Measurements from ENCODE around the gene GALNT10.

The GALNT10 gene

GRCh38 chr5:154291917-154292316 lies 101.4 kb downstream of the GALNT10 start:
- no peak for TF ChIP-seq CTCF (IDR thresholded peaks at IDR 0.05; ENCODE audit: extremely low read depth, insufficient read depth, missing control alignments)
- no peak for DNase-seq (ENCODE audit: low spot score)
- in situ Hi-C loops (cut with MboI; ENCODE audit: low pct_unique_long_range_greater_than_20kb, low sequenced_read_pairs, unreplicated experiment): no loop called here

GRCh38 chr5:154293219-154293618 lies 102.7 kb downstream of the GALNT10 start:
- DNase-seq (ENCODE audit: low spot score): no peak
- TF ChIP-seq CTCF (IDR thresholded peaks at IDR 0.05; ENCODE audit: extremely low read depth, insufficient read depth, missing control alignments): no peak
- in situ Hi-C loops (cut with MboI; ENCODE audit: low pct_unique_long_range_greater_than_20kb, low sequenced_read_pairs, unreplicated experiment): no loop called here

GRCh38 chr5:154295551-154295950 lies 105.0 kb downstream of the GALNT10 start:
- in situ Hi-C loops (cut with MboI; ENCODE audit: low pct_unique_long_range_greater_than_20kb, low sequenced_read_pairs, unreplicated experiment): no loop called here
- no peak for DNase-seq (ENCODE audit: low spot score)
- TF ChIP-seq CTCF (IDR thresholded peaks at IDR 0.05; ENCODE audit: extremely low read depth, insufficient read depth, missing control alignments): no peak

GRCh38 chr5:154296525-154297159 lies 106.1 kb downstream of the GALNT10 start:
- DNase-seq (ENCODE audit: low spot score): no peak
- no peak for TF ChIP-seq CTCF (IDR thresholded peaks at IDR 0.05; ENCODE audit: extremely low read depth, insufficient read depth, missing control alignments)
- in situ Hi-C loops (cut with MboI; ENCODE audit: low pct_unique_long_range_greater_than_20kb, low sequenced_read_pairs, unreplicated experiment): no loop called here

GRCh38 chr5:154298065-154298464 lies 107.5 kb downstream of the GALNT10 start:
- in situ Hi-C loops (cut with MboI; ENCODE audit: low pct_unique_long_range_greater_than_20kb, low sequenced_read_pairs, unreplicated experiment): no loop called here
- no peak for TF ChIP-seq CTCF (IDR thresholded peaks at IDR 0.05; ENCODE audit: extremely low read depth, insufficient read depth, missing control alignments)

GRCh38 chr5:154300207-154300883 lies 109.8 kb downstream of the GALNT10 start:
- DNase-seq (ENCODE audit: low spot score): no peak
- TF ChIP-seq CTCF (IDR thresholded peaks at IDR 0.05; ENCODE audit: extremely low read depth, insufficient read depth, missing control alignments): no peak
- in situ Hi-C loops (cut with MboI; ENCODE audit: low pct_unique_long_range_greater_than_20kb, low sequenced_read_pairs, unreplicated experiment): no loop called here

More at GRCh38 chr5:154298065-154298464, 107.5 kb downstream of the GALNT10 start:
- DNase-seq (ENCODE audit: low spot score): no peak

Measured in GM13977 (cell line).